Esophagus squamous epithelium (tissue), 5 donors: Measurements from ENCODE around the gene SNX27. TPM values are rescaled to one million over a fixed set of nuclear protein-coding genes. Genes with fewer than 3 reads are reported as not detected.

Experiments
- DNase-seq: peaks from one replicate; lab custom pipeline; 2025; lab: John Stamatoyannopoulos, UW
- H3K27ac ChIP-seq, 4 donors: fragments of 200-600 bp; sonication (generic); one replicate each; pipeline ENCODE4 v1.5.1; 2016 to 2019; ENCODE audit warnings: mild to moderate bottlenecking in 1 of 4
- H3K27me3 ChIP-seq, 4 donors: fragments of 200-600 bp; sonication (generic); 1 replicate in 3 of 4; 2 replicates in 1 of 4; pipeline versions ENCODE4 v1.5.1 to v1.6.0; 2017 to 2021; ENCODE audit warnings: antibody characterized with exemption in 1 of 4
- H3K36me3 ChIP-seq, 3 donors: fragments of 200-600 bp; sonication (generic); one replicate each; pipeline ENCODE4 v1.5.1; 2016 to 2019
- H3K4me1 ChIP-seq, 3 donors: fragments of 200-600 bp; sonication (generic); one replicate each; pipeline ENCODE4 v1.5.1; 2017 to 2019
- H3K4me3 ChIP-seq, 4 donors: fragments of 200-600 bp; sonication (generic); 1 replicate in 3 of 4; 2 replicates in 1 of 4; pipeline ENCODE4 v1.5.1; 2016 to 2019; ENCODE audit warnings: mild to moderate bottlenecking in 2 of 4, moderate library complexity in 1 of 4
- H3K9me3 ChIP-seq, 3 donors: fragments of 200-600 bp; sonication (generic); one replicate each; pipeline ENCODE4 v1.5.1; 2016 to 2019
- CTCF ChIP-seq, 6 experiments: fragments of 450-650 bp in 4 of 6; fragments of 200-600 bp in 2 of 6; sonication (generic) in 2 of 6; IDR thresholded peaks; one replicate each; pipeline ENCODE4 v1.5.1; 2016 to 2019; ENCODE audit warnings: antibody characterized with exemption in 6 of 6, mild to moderate bottlenecking in 4 of 6, moderate library complexity in 4 of 6
- POLR2A ChIP-seq, 4 donors: fragments of 450-650 bp; IDR thresholded peaks; one replicate each; pipeline ENCODE4 v1.6.1; 2017; ENCODE audit warnings: antibody characterized with exemption in 4 of 4, mild to moderate bottlenecking in 4 of 4, moderate library complexity in 3 of 4
- WGBS, 2 donors: methylation state at CpG; one replicate each; pipeline ENCODE4 v1.1.5; 2018; 5-methylcytosine and 5-hydroxymethylcytosine counted together
- intact Hi-C: fragments of 100-400 bp; cut with DNase I; formaldehyde crosslinking; loops from one replicate; pipeline ENCODE4 v1.15.0; 2022
- total RNA-seq, 4 donors: library from RNA; depleted of rRNA; stranded (reverse); fragments of >200 nt; gene quantifications; one replicate each; pipeline ENCODE4 v1.1.0, GENCODE V29; 2016
- donor health status: DM: yes; HTN: yes; CAD: no.

Gene SNX27
- total RNA-seq, 4 donors from 2014 or later: 15.0 to 30.3 (median 17.3) TPM

DNA sequence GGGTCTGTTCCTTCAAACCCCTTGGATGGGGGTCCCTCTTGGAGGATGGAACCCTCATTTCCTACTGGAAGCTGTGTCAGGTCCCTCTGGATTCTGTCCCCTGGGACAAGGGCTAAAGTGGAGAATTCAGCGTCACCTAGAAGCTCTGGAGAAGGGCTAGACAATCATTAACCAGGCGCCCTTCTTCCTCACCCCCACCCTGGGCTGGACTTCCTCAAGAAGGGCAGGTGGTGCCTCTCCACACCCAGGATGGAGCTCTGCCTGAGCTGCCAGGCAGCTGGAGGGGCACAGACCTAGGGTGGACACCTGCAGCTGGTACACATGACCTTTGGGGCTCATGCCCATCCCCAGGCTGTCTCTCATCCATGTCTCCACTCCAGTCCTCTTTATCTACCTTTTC, 101.2 kb downstream of the SNX27 start:
- Histone ChIP-seq H3K9me3 (no peaks in the 10 kb centered on the region), H3K27ac (no peak overlapping the region), H3K4me1 (peaks cover 0 to 26% (median 5%) of the 10 kb centered on the region in 3 donors), H3K4me3 (no peak overlapping the region), H3K27me3 (peaks cover 0 to 61% (median 4%) of the 10 kb centered on the region in 4 donors), H3K36me3 (no peaks in the 10 kb centered on the region)
- intact Hi-C loops: no loop called here
- no peak for DNase-seq
- TF ChIP-seq CTCF (IDR thresholded peaks at IDR 0.05): no peak
- TF ChIP-seq POLR2A (IDR thresholded peaks at IDR 0.05): no peak
- WGBS, 2 donors: 60 to 77% methylated on average over 1 to 2 of the region's 2 CpGs

GRCh38 chr1:151713874-151714273, 102.0 kb downstream of the SNX27 start:
- intact Hi-C loops: no loop called here
- WGBS, 2 donors: 66% methylated on average over 2 of the region's 2 CpGs; no CpG with 5 or more reads in 1 of the 2 donors
- no peak overlapping the region for H3K4me3 ChIP-seq
- peaks cover 0 to 70% (median 4%) of the 10 kb centered on the region in 4 donors for H3K27me3 ChIP-seq
- H3K4me1 ChIP-seq: peaks cover 0 to 26% (median 5%) of the 10 kb centered on the region in 3 donors
- no peak for DNase-seq
- no peaks in the 10 kb centered on the region for H3K9me3 ChIP-seq
- no peaks in the 10 kb centered on the region for H3K36me3 ChIP-seq
- no peak overlapping the region for H3K27ac ChIP-seq
- TF ChIP-seq POLR2A (IDR thresholded peaks at IDR 0.05) (no peak), CTCF (IDR thresholded peaks at IDR 0.05) (no peak)

DNA sequence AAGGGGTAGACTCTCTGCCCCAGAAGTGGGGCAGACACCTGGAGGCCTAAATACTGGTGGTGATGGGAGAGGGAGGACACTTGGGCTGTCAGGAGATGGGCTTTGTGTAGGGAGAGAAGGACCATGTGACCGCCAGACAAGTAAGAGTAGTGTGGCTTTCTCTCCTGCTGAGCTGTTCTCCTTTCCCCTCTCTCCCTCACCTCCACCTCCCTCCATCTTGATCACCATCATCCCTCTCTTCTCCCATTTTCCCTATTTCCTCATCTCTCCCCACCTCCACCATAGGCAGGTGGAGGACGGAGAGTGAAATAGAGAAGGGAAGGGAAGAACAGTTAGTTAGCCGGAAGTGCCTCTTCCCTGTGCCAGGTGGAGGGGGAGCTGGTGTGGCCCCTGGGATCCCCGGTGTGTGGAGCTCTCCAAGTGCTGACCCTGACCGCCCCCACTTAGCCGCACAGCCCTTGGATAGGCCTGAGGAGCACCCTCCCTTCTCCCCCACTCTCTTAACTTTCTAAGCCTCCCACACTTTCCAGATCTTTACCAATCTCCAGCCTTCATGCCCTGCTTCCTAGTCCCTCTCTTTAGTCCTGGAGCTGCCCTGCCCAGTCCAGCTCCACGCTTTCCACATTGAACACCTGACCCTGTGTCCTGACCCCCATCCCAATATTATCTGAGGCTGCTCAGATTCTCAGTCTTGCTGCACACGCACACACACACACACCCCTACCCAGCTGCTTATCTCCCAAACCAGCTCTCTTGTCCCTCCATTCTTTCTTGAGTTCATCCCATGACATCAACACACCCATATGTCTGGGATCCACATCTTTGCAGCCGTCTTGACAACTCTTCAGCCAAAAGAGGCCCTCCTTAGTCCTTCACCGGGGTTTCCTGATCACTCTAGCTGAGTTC, 103.2 kb downstream of the SNX27 start:
- no peaks in the 10 kb centered on the region for H3K9me3 ChIP-seq
- 60 to 74% methylated on average over 9 of the region's 10 CpGs for WGBS, 2 donors
- H3K4me3 ChIP-seq: no peak overlapping the region
- no peak for DNase-seq
- no peak for TF ChIP-seq CTCF (IDR thresholded peaks at IDR 0.05)
- TF ChIP-seq POLR2A (IDR thresholded peaks at IDR 0.05): no peak
- intact Hi-C loops: no loop called here
- peaks cover 0 to 73% (median 4%) of the 10 kb centered on the region in 4 donors for H3K27me3 ChIP-seq
- H3K4me1 ChIP-seq: peaks cover 0 to 28% (median 5%) of the 10 kb centered on the region in 3 donors
- no peak overlapping the region for H3K27ac ChIP-seq
- no peaks in the 10 kb centered on the region for H3K36me3 ChIP-seq

DNA sequence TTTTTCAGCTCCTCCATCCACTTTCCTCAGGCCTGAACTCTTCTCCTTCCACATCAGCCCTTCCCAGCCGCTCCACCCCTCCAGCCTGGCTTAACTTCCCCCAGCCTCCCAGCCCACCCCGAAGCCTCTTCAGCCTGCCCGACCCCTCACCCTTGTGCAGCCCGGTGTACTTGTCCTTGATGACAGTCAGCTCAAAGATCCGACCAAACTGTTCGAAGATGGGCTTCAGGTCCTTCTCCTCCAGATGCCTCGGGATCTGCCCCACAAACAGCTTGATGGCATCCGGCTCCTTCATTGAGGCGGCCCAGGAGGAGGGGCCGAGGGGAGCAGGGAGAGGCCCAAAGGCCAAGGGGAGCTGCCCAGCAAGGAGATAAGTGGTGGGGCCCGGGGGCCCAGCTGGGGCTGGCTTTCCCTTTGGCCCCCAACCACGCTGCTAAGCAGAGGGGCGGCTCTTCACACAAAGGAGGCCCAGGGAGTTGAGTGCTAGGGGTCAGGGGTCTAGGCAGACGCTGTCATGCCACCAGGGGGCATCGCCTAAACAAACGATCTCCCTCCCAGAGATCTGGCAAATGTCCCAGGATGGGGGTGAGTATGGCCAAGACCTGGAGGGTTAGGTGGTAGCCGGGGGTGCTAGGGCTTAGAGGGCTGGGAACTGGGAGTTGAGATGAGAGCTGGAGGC, 104.0 kb downstream of the SNX27 start:
- no peak for DNase-seq
- WGBS, 2 donors: 33 to 46% methylated on average over 10 to 11 of the region's 17 CpGs
- no peaks in the 10 kb centered on the region for H3K36me3 ChIP-seq
- H3K27ac ChIP-seq: no peak overlapping the region
- H3K4me1 ChIP-seq: peaks cover 3 to 36% (median 5%) of the 10 kb centered on the region in 3 donors
- peaks cover 0 to 73% (median 4%) of the 10 kb centered on the region in 4 donors for H3K27me3 ChIP-seq
- no peaks in the 10 kb centered on the region for H3K9me3 ChIP-seq
- H3K4me3 ChIP-seq: no peak overlapping the region
- no peak for TF ChIP-seq CTCF (IDR thresholded peaks at IDR 0.05)
- no peak for TF ChIP-seq POLR2A (IDR thresholded peaks at IDR 0.05)
- intact Hi-C loops: no loop called here

- DNase-seq: no peak
- Histone ChIP-seq H3K27me3 (peaks cover 0 to 75% (median 4%) of the 10 kb centered on the region in 4 donors), H3K4me1 (peaks cover 6 to 41% (median 8%) of the 10 kb centered on the region in 3 donors), H3K27ac (no peak overlapping the region), H3K36me3 (no peaks in the 10 kb centered on the region), H3K4me3 (peak overlapping the region in 2 of 4 donors; percentile 9 to 28), H3K9me3 (no peaks in the 10 kb centered on the region)
- WGBS, 2 donors: 12 to 40% methylated on average over 3 to 6 of the region's 11 CpGs
- TF ChIP-seq POLR2A (IDR thresholded peaks at IDR 0.05) (no peak), CTCF (IDR thresholded peaks at IDR 0.05) (no peak)
- intact Hi-C loops: no loop called here
Observed at GRCh38 chr1:151716405-151716762, 104.5 kb downstream of the SNX27 start.
